Measurements from ENCODE around the gene BCAP29.

DNA sequence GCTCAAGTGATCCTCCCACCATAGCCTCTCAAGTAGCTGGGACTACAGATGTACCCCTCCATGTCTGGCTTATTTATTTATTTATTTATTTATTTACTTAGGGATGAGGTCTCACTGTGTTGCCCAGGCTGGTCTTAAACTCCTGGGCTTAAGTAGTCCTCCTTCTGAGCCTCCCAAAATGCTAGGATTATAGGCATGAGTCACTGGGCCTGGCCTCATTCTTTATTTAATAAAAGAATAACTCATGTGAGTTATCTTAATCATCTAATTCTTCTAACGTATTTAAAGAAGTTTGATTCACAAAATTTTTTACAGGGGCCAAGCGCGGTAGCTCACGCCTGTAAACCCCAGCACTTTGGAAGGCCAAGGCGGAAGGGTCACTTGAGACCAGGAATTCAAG is 72.6 kb downstream of the BCAP29 start:
- TF ChIP-seq, protein P1, sequence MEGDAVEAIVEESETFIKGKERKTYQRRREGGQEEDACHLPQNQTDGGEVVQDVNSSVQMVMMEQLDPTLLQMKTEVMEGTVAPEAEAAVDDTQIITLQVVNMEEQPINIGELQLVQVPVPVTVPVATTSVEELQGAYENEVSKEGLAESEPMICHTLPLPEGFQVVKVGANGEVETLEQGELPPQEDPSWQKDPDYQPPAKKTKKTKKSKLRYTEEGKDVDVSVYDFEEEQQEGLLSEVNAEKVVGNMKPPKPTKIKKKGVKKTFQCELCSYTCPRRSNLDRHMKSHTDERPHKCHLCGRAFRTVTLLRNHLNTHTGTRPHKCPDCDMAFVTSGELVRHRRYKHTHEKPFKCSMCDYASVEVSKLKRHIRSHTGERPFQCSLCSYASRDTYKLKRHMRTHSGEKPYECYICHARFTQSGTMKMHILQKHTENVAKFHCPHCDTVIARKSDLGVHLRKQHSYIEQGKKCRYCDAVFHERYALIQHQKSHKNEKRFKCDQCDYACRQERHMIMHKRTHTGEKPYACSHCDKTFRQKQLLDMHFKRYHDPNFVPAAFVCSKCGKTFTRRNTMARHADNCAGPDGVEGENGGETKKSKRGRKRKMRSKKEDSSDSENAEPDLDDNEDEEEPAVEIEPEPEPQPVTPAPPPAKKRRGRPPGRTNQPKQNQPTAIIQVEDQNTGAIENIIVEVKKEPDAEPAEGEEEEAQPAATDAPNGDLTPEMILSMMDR (IDR thresholded peaks at IDR 0.05; ENCODE audit: low read length) = no peak
- no peak for TF ChIP-seq EZH2 (IDR thresholded peaks at IDR 0.05; ENCODE audit: borderline replicate concordance, low read length)
